Vagina (tissue), 2 donors: ENCODE measurements around the gene SNAP47.

Experiments used
- CTCF ChIP-seq, 3 experiments: fragments of 450-650 bp in 2 of 3; fragments of 200-600 bp in 1 of 3; sonication (generic) in 1 of 3; IDR thresholded peaks; one replicate each; pipeline ENCODE4 v1.5.1; 2017 to 2019; ENCODE audit warnings: antibody characterized with exemption in 3 of 3, mild to moderate bottlenecking in 2 of 3, moderate library complexity in 2 of 3
- POLR2A ChIP-seq, 2 donors: fragments of 450-650 bp; IDR thresholded peaks; one replicate each; pipeline ENCODE4 v1.6.1; 2017; ENCODE audit warnings: antibody characterized with exemption in 2 of 2, mild to moderate bottlenecking in 2 of 2, moderate library complexity in 2 of 2
- POLR2AphosphoS5 ChIP-seq, 2 donors: sonication (generic); formaldehyde crosslinking; IDR thresholded peaks; one replicate each; pipeline ENCODE4 v1.9.0; 2017; ENCODE audit warnings: antibody characterized with exemption in 2 of 2, mild to moderate bottlenecking in 2 of 2, low read depth in 1 of 2; ENCODE audit not compliant: insufficient read depth in 1 of 2

- no peak for TF ChIP-seq CTCF (IDR thresholded peaks at IDR 0.05)
- no peak for TF ChIP-seq POLR2A (IDR thresholded peaks at IDR 0.05)
- no peak for TF ChIP-seq POLR2AphosphoS5 (IDR thresholded peaks at IDR 0.05; ENCODE audit: insufficient read depth in 1 of 2, low read depth in 1 of 2)
Observed at GRCh38 chr1:227797625-227798024, 62.4 kb downstream of the SNAP47 start.
